ENCODE data around the gene PITPNM1.

GRCh38 chr11:67455054-67455453, 50.1 kb downstream of the PITPNM1 start, which contains the start of gene CABP4:
- TF ChIP-seq CTCF (IDR thresholded peaks at IDR 0.05 in 4 of 5, conservative IDR thresholded peaks at IDR 0.05 in 1 of 5) (no peak), POLR2A (IDR thresholded peaks at IDR 0.05) (no peak)
